Subcutaneous adipose tissue (tissue), 4 donors: ENCODE results near the gene VEZF1. TPM values are rescaled to one million over a fixed set of nuclear protein-coding genes. Genes with fewer than 3 reads are reported as not detected.

Experiments used
- CTCF ChIP-seq: fragments of 450-650 bp; IDR thresholded peaks from one replicate; pipeline ENCODE4 v1.5.1; 2016; ENCODE audit warnings: low read depth, mild to moderate bottlenecking, control low read depth, antibody characterized with exemption, moderate library complexity
- total RNA-seq, 4 donors: library from RNA; depleted of rRNA; stranded (reverse); fragments of >200 nt; gene quantifications; one replicate each; pipeline ENCODE4 v1.1.0, GENCODE V29; 2016

VEZF1 gene
- total RNA-seq, 4 donors from 2014 or later = 35.0 to 66.8 (median 44.0) TPM

GRCh38 chr17:58002973-58003372, 14.9 kb upstream of the VEZF1 start:
- TF ChIP-seq CTCF = no peak

- no peak for TF ChIP-seq CTCF
These were observed 14.3 kb upstream of the VEZF1 start for GRCh38 chr17:58002154-58002948.

GRCh38 chr17:58001461-58002124, 13.5 kb upstream of the VEZF1 start:
- TF ChIP-seq CTCF = no peak

- TF ChIP-seq CTCF = no peak
These were observed 11.5 kb upstream of the VEZF1 start for GRCh38 chr17:57999496-58000017.

- TF ChIP-seq CTCF = no peak
These were observed 11.0 kb upstream of the VEZF1 start for GRCh38 chr17:57999010-57999495.

- no peak for TF ChIP-seq CTCF
These were observed 9.2 kb upstream of the VEZF1 start for GRCh38 chr17:57997085-57997809.
